ENCODE measurements around the gene GBF1. TPM values are rescaled to one million over a fixed set of nuclear protein-coding genes. Genes with fewer than 3 reads are reported as not detected.

GBF1 gene
- polyA plus RNA-seq, 1 of the 3 experiments (the other 2 are of a cell fraction), result 12.3 TPM

DNA sequence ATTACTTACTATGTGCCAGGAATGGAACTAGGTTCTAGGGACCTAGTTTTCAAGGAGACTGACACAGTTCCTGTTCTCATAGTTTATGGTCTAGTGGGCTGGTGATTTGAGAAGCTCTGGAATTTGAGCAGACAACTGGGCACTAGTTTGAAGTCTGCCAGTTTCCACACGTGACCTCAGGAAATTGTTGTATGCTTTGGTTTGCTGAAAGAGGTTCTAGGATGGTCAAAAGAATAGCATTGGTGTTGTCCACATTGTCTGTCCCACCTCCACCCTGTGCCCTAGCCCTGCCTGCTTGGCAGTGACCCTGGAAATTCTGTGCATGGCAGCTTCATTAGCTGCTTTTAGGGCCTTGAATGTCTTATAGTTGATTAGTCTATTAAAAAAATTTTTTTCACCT is 28.7 kb downstream of the GBF1 start (continued):
- TF ChIP-seq, protein P1, sequence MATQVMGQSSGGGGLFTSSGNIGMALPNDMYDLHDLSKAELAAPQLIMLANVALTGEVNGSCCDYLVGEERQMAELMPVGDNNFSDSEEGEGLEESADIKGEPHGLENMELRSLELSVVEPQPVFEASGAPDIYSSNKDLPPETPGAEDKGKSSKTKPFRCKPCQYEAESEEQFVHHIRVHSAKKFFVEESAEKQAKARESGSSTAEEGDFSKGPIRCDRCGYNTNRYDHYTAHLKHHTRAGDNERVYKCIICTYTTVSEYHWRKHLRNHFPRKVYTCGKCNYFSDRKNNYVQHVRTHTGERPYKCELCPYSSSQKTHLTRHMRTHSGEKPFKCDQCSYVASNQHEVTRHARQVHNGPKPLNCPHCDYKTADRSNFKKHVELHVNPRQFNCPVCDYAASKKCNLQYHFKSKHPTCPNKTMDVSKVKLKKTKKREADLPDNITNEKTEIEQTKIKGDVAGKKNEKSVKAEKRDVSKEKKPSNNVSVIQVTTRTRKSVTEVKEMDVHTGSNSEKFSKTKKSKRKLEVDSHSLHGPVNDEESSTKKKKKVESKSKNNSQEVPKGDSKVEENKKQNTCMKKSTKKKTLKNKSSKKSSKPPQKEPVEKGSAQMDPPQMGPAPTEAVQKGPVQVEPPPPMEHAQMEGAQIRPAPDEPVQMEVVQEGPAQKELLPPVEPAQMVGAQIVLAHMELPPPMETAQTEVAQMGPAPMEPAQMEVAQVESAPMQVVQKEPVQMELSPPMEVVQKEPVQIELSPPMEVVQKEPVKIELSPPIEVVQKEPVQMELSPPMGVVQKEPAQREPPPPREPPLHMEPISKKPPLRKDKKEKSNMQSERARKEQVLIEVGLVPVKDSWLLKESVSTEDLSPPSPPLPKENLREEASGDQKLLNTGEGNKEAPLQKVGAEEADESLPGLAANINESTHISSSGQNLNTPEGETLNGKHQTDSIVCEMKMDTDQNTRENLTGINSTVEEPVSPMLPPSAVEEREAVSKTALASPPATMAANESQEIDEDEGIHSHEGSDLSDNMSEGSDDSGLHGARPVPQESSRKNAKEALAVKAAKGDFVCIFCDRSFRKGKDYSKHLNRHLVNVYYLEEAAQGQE (IDR thresholded peaks at IDR 0.05; ENCODE audit: low read depth, low read length), result no peak
- TF ChIP-seq MEF2A (IDR thresholded peaks at IDR 0.05; ENCODE audit: borderline replicate concordance, low read depth) (no peak), SIN3A (IDR thresholded peaks at IDR 0.05; ENCODE audit: borderline replicate concordance, low read depth, low read length) (no peak), NFIC (IDR thresholded peaks at IDR 0.05; ENCODE audit: borderline replicate concordance) (no peak), RCOR1 (IDR thresholded peaks at IDR 0.05; ENCODE audit: low read length) (no peak)

DNA sequence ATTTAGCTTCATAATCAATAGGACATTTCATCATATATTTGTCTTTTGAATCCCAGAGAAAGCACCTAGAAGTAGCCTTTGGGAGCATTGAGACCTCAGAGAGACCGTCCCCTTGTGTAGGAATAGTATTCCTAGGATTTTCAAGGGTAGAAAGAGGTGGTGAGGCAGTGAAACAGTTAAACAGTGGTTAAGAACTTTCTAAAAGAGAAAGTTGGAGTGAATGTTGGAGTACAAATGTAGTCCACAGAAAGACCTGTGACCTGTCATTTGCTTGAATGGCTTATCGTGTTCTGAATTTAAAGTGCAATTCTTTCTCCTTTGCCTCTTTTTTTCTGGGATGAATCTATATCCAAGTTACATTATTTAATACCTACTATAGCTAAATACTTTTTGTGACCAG is 30.0 kb downstream of the GBF1 start:
- peaks cover 3 to 6% of the 10 kb centered on the region in 2 experiments; a peak in 2 of 4 replicates for H3K4me1 ChIP-seq (ENCODE audit: control insufficient read depth in 1 of 2, insufficient read depth in 2 of 2, low read depth in 1 of 2, low read length in 1 of 2)
- no peaks in the 10 kb centered on the region for H3K9me3 ChIP-seq
- peaks cover 6% of the 10 kb centered on the region for H3F3A ChIP-seq (replicated peaks; ENCODE audit: insufficient read depth)
- H3K4me3 ChIP-seq (ENCODE audit: low read depth in 2 of 2, low read length in 1 of 2), result no peak overlapping the region
- no peak overlapping the region for H2AFZ ChIP-seq (ENCODE audit: low read depth)
- DNase-seq, result no peak
- H3K4me2 ChIP-seq, result no peak overlapping the region
- H3K27me3 ChIP-seq (ENCODE audit: insufficient read depth), result no peaks in the 10 kb centered on the region
- WGBS (ENCODE audit: low lambda C conversion rate), result 98% methylated on average over 2 of the region's 2 CpGs
- peaks cover 41% of the 10 kb centered on the region for H4K20me1 ChIP-seq (ENCODE audit: insufficient read depth)
- no peak overlapping the region for H3K27ac ChIP-seq (ENCODE audit: low read depth in 2 of 2, low read length in 1 of 2)
- peaks cover 0 to 9% of the 10 kb centered on the region in 2 experiments for H3K36me3 ChIP-seq (replicated peaks in 1 of 2; ENCODE audit: control insufficient read depth in 1 of 2, insufficient read depth in 2 of 2, low read length in 1 of 2)
- TF ChIP-seq FOXM1 (IDR thresholded peaks at IDR 0.05; ENCODE audit: low read depth), result no peak
- TF ChIP-seq POLR2AphosphoS5 (IDR thresholded peaks at IDR 0.05; ENCODE audit: low read depth, low read length), result no peak
- no peak for TF ChIP-seq EZH2phosphoT487 (IDR thresholded peaks at IDR 0.05; ENCODE audit: borderline replicate concordance, low read depth)
- no peak for TF ChIP-seq JUND (IDR thresholded peaks at IDR 0.05)
- TF ChIP-seq, protein P2, sequence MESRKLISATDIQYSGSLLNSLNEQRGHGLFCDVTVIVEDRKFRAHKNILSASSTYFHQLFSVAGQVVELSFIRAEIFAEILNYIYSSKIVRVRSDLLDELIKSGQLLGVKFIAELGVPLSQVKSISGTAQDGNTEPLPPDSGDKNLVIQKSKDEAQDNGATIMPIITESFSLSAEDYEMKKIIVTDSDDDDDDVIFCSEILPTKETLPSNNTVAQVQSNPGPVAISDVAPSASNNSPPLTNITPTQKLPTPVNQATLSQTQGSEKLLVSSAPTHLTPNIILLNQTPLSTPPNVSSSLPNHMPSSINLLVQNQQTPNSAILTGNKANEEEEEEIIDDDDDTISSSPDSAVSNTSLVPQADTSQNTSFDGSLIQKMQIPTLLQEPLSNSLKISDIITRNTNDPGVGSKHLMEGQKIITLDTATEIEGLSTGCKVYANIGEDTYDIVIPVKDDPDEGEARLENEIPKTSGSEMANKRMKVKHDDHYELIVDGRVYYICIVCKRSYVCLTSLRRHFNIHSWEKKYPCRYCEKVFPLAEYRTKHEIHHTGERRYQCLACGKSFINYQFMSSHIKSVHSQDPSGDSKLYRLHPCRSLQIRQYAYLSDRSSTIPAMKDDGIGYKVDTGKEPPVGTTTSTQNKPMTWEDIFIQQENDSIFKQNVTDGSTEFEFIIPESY (IDR thresholded peaks at IDR 0.05; ENCODE audit: borderline replicate concordance, low read depth), result no peak
- TF ChIP-seq EP300 (IDR thresholded peaks at IDR 0.05; ENCODE audit: borderline replicate concordance in 1 of 2, low read depth in 1 of 2, low read length in 1 of 2), result no peak
- no peak for TF ChIP-seq CHD2 (IDR thresholded peaks at IDR 0.05; ENCODE audit: low read length, partially characterized antibody)
- no peak for TF ChIP-seq NFIC (IDR thresholded peaks at IDR 0.05; ENCODE audit: borderline replicate concordance)
- no peak for TF ChIP-seq GATA2 (CRISPR knock-in tag; IDR thresholded peaks at IDR 0.05)
- TF ChIP-seq ELF1 (IDR thresholded peaks at IDR 0.05), result no peak
- no peak for TF ChIP-seq YY1 (IDR thresholded peaks at IDR 0.05; ENCODE audit: low read depth)
- no peak for TF ChIP-seq MXI1 (IDR thresholded peaks at IDR 0.05; ENCODE audit: low read depth, low read length)
- POLR2A ChIA-PET, result no interaction called here
- H3K9me2 ChIP-seq, result no peaks in the 10 kb centered on the region
- peaks cover 89% of the 10 kb centered on the region for H3K79me2 ChIP-seq (ENCODE audit: insufficient read depth)
- H3K9ac ChIP-seq, result no peak overlapping the region
- CTCF ChIA-PET, result interaction anchor here (0.9 to 1.2 kb wide), 3 partner anchors 26 to 105 kb away, joined by 3 to 5 read pairs (median 4); no protein-coding TSS in a partner anchor
